ENCODE results near the gene RHOBTB1.

- TF ChIP-seq CTCF (IDR thresholded peaks at IDR 0.05), result no peak
- TF ChIP-seq EP300 (IDR thresholded peaks at IDR 0.05), result no peak
Observed at GRCh38 chr10:60870803-60871202, 73.2 kb downstream of the RHOBTB1 start.

Measured in suprapubic skin (tissue), 3 donors.